Right ventricle myocardium inferior (tissue), 1 donor: ENCODE results near the gene EXOC3L4. TPM values are rescaled to one million over a fixed set of nuclear protein-coding genes. Genes with fewer than 3 reads are reported as not detected.

ENCODE experiments used
- ATAC-seq: fragments of 200-7000 bp; cut with Tn5 transposase; one replicate; pipeline ENCODE4 v1.9.1; 2020; ENCODE audit warnings: mild to moderate bottlenecking, moderate library complexity
- DNase-seq: peaks from one replicate; pipeline ENCODE4 v3.0.0; 2021; ENCODE audit errors: missing footprints
- intact Hi-C: fragments of 100-400 bp; cut with DNase I; formaldehyde crosslinking; loops from one replicate; pipeline ENCODE4 v1.11.0; 2022
- total RNA-seq: library from RNA; stranded (reverse); fragmentation: NEBNext Ultra II Directional; extraction: Animal tissue kit (Norgen Biotek cat#: 25700); gene quantifications from one replicate; pipeline ENCODE4 v1.2.1, GENCODE V29; 2021
- donor health status: DM: no; HTN: yes; CAD: no; lungs with severe emphysema.

EXOC3L4 gene
- total RNA-seq, 1 donor from 2014 or later = 1.2 TPM

GRCh38 chr14:103068351-103069073, 26.0 kb upstream of the EXOC3L4 start:
- DNase-seq = no peak
- intact Hi-C loops = no loop called here
- no peak for ATAC-seq

- ATAC-seq (no peak), DNase-seq (no peak)
- intact Hi-C loops = loop anchor here (10.0 kb wide), 1 partner anchor 376 kb away; no protein-coding TSS in a partner anchor
Observed at GRCh38 chr14:103070263-103070885, 24.2 kb upstream of the EXOC3L4 start.

DNA sequence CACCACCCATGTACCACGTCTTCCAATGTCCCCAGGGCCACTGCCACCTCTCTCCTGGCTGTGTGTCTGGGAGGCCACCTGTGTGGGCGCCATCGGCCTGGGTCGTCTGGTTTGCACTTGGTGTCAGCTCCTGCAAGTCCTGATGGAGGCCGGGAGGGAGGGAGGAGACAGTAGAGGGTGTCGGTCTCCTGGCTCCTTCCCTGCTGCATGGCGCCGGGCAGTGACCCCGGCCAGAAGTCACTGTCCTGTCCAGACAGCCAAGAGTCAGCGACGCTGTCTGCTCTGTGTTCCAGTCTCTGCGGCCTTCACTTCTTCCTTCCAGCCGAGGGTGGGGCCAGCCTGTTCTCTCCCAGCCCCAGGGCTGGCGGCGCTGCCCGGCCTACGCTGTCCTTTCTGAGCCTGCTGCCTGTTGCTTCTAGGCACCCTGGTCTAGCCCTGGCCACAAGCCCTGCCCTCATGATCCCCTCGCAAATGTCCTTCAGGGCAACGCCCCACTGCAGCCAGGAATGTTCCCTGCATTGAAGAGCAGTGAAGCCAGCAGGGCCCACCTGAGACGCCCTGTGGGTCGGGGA, 23.5 kb upstream of the EXOC3L4 start:
- intact Hi-C loops = loop anchor here (10.0 kb wide), 1 partner anchor 376 kb away; no protein-coding TSS in a partner anchor
- no peak for DNase-seq
- ATAC-seq = no peak

DNA sequence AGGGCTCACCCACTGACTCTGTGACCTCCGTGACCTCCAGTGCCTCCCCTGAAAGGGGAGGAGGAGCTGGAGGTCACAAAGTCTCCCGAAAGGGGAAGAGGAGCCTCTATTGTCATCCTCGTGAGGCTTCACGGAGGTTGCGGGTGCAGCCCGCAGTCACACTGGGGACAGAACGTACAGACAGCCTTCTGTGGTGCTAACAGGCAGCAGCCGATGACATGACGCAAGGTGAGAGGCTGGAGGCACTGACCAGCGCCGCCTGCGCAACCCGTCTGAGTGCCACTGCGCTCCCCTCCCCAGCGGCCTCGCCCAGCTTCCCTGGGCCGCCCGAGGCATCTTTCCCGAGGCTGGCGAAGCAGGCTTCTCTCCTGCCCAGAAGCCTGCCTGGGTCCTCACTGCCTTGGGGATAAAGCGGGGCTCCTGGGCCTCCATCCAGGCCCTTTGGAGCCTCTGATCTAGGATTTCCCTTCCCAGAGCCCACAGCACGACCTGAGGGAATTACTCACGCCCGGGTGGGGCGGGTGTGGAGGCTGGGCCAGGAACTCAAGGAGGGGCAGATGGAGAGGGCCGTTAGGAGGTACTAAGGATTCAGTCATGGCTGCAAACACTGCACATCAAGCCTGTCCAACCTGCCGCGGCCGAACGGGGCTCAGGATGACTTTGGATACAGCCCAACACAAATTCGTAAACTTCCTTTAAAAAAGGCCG, 22.8 kb upstream of the EXOC3L4 start:
- ATAC-seq = no peak
- intact Hi-C loops = loop anchor here (10.0 kb wide), 1 partner anchor 377 kb away; no protein-coding TSS in a partner anchor
- peak; percentile 18 for DNase-seq

- DNase-seq = peak; percentile 64
- ATAC-seq = no peak
- intact Hi-C loops = loop anchor here (10.0 kb wide), 1 partner anchor 378 kb away; no protein-coding TSS in a partner anchor
Observed at GRCh38 chr14:103072595-103073366, 21.7 kb upstream of the EXOC3L4 start.

- intact Hi-C loops = loop anchor here (10.0 kb wide), 1 partner anchor 379 kb away; no protein-coding TSS in a partner anchor
- ATAC-seq (no peak), DNase-seq (peak; percentile 58)
Observed at GRCh38 chr14:103073367-103073875, 21.1 kb upstream of the EXOC3L4 start.

DNA sequence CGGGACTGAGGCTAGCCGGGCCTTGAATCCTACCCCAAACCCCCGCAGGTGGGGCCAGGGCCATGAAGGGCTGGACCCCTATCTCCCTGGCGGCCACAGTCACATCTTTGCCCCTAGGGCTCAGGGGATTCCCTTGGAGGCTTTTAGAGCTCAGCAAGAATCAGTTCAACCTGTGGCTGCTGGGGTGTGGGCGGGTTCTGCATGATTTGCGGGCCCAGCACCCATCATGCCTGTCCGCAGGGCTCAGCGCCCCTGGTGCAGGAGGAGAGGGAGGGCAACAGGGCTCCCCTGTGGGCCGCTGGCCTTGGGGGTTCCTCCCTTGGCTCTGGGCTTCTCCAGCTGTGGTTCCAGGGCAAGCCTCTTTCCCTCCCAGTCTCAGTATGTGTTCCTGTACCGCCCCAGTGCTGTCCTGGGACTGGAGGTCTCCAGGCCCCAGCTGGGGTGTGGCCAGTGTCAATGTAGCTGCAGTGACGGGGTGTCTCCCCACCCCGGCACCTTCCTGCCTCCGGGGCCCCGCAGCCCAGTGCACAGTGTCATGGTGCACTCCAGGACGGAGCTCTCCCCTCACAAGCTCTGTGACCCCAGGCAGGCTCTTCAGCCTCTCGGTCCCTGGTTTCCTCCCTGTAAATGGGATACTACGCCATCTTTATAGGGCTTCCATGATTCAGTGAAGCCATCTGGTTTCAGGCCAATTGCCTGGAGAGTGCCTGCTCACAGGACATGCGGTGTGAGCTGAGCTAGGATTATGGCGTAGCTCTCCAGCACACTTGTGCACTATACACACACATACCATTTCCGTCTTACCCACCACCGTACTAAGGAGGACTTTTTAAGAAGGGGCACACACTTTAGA, 20.4 kb upstream of the EXOC3L4 start:
- DNase-seq (peak; percentile 68), ATAC-seq (peak; percentile 30)
- intact Hi-C loops = loop anchor here (2.0 to 10.0 kb wide), 2 partner anchors 219 to 379 kb away; no protein-coding TSS in a partner anchor

DNA sequence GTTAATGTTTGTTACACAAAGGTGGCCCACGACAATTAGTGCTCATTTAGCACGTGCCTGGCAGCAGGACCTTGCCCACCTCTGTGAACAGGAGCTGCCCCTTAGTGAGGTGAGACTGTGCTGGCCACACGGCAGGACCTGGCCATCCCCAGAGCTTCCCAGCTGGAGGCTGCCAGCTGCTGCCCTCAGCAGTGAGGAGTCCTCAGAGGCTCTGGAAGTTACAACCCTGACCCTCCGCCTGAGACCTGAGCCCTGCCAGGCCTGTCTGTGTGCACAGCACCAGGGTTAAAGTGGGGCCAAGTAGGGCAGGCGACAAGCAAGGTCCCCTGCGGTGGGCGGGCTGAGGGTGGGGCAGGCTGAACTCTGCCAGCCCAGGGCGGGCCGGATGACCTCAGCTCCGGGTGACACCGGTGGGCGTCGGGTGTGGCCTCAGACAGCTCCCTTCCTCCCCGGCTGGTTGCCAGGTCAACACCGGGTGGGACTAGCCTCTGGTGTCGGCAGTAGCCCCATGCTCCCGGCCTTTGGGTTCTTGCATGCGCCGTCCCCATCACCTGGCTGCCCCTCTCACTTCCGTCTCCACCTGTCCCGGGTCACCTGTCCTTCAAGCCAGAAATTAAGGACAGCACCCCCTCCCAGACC, 19.7 kb upstream of the EXOC3L4 start:
- peak; percentile 48 for ATAC-seq
- intact Hi-C loops = loop anchor here (2.0 to 10.0 kb wide), 2 partner anchors 218 to 380 kb away; no protein-coding TSS in a partner anchor
- peak; percentile 88 for DNase-seq

DNA sequence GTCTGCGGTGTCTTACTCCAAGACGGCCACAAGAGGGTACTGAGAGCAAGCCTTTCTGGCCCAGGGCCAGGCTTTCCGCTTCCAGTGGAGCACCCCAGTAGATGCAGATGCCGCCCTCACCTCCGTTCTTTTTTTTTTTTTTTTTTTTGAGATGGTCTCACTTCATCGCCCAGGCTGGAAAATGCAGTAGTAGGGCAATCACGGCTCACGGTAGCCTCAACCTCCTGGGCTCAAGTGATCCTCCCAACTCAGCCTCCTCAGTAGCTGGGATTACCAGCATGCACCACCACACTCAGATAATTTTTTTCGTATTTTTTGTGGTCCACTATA, 16.1 kb upstream of the EXOC3L4 start:
- peak; percentile 91 for DNase-seq
- ATAC-seq = no peak
- intact Hi-C loops = loop anchor here (10.0 kb wide), 1 partner anchor 384 kb away; no protein-coding TSS in a partner anchor

DNA sequence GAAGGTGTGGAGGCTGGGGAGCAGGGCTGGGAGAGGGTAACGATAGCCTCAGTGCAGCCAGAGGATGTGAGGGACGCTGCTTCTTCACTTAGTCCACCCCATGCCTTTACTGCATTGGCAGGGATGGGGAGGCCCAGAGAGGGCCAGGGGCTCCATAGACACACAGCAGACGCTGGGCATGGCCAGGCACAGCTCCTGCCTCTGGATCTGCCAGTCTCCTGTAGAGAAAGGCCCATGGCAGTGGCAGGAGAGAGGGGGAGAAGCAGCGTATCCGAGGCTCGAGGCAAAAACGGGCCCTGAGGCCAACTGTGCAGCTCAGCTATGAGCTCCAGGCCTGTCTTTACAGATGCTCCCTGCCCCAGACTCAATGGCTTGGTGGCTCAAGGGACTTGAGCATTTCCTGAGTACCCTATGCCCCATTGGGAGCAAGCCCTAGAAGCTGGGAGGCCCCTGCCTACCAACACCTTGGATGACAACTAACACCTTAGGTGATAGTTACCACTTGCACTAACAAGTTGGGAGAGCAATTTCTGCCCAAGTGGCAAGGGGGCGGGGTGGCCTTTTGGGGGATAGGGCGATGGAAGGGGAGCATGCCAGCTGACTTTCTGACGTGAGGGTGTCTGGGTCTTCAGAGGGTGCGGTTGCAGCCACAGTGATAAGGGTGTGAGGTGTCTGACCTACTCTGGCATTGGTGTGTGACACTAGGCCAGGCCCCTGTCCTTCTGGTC, 15.5 kb upstream of the EXOC3L4 start:
- DNase-seq (peak; percentile 21), ATAC-seq (no peak)
- intact Hi-C loops = loop anchor here (10.0 kb wide), 1 partner anchor 384 kb away; no protein-coding TSS in a partner anchor

- ATAC-seq = no peak
- DNase-seq = peak; percentile 5
- intact Hi-C loops = no loop called here
Observed at GRCh38 chr14:103081951-103082350, 12.6 kb upstream of the EXOC3L4 start.

GRCh38 chr14:103084021-103084919, 10.3 kb upstream of the EXOC3L4 start, which contains the start of gene LBHD2:
Gene LBHD2 (plus strand): TSS chr14:103084210. CDS start chr14:103086013, 1,803 bp downstream.
- ATAC-seq (no peak), DNase-seq (peak; percentile 62)
- intact Hi-C loops = no loop called here

DNA sequence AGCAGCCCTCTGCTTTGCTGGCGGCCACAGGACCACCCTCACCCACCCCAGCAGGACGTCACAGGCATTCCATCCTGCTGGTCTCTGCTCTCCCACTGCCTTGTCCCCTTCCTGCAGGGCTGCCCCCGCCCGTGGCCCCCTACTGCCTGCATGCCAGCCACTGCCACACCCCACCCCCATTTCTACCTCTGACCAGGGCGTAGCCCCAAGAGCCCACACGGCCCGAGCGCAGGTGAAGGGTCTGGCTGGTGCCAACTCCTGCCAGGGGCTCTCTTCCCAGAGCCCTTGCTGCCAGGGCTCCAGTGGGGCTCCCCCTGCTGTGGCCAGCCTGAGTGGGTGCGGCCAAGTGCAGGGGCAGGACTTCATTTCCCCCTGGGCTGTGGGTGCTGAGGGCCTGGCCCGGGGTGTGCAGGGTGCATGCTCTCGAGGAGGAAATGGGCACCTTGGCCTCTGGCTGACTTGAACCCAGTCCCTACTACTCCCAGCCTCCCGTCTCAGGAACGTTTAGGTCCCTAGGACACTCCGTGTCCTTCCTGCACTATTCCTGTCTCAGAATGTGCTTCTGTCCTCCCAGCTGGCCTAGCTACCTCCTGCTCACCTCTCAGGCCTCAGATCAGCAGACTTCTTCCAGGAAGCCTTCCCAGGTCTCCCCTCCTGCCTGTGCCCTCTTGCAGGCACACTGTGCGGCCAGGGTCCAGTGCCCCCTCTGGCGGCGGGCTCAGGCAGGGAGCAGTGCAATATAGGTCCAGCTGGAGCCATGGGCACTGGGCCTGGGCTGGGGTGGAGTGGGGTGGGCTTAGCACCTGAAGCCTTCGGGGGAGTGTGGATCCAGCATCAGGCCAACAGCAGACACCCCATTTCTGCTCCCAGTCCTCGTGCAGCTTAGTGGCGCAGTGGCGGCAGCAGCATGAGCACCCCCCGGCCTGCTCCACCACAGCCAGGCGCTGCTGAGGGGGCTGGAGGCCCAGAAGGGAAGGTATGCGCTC, 9.1 kb upstream of the EXOC3L4 start:
- DNase-seq = peak; percentile 48
- intact Hi-C loops = no loop called here
- no peak for ATAC-seq

GRCh38 chr14:103086771-103087342, 7.7 kb upstream of the EXOC3L4 start:
- no peak for ATAC-seq
- DNase-seq = peak; percentile 34
- intact Hi-C loops = no loop called here
